ENCODE data around the gene PLSCR1. TPM values are rescaled to one million over a fixed set of nuclear protein-coding genes. Genes with fewer than 3 reads are reported as not detected.
A peak's percentile ranks its signal among the peaks of the same experiment; 100 is the strongest.
"Not testable (repeated sequence)": the region's sequence is repeated elsewhere in the genome, so short reads cannot be mapped to it uniquely, and the experiment has no call there.

The PLSCR1 gene
- total and polyA plus RNA-seq, 5 donors, result 20.8 to 66.9 (median 32.7) TPM

GRCh38 chr3:146498002-146498736, 46.2 kb downstream of the PLSCR1 start:
- no peaks in the 10 kb centered on the region for H3K9me3 ChIP-seq (ENCODE audit: control insufficient read depth, low read length)
- no peak for DNase-seq
- H3K4me3 ChIP-seq (ENCODE audit: low read length), result no peak overlapping the region
- 90% methylated on average over 13 of the region's 13 CpGs for WGBS
- ATAC-seq, result no peak
- H3K27me3 ChIP-seq (ENCODE audit: control insufficient read depth, insufficient read depth), result no peaks in the 10 kb centered on the region
- intact Hi-C loops (cut with DNase I), result no loop called here
- H3K4me1 ChIP-seq (ENCODE audit: control insufficient read depth, insufficient read depth, low read length), result no peaks in the 10 kb centered on the region
- no peak overlapping the region for H3K27ac ChIP-seq (ENCODE audit: low read length)

- H3K9me3 ChIP-seq (ENCODE audit: control insufficient read depth, low read length); H3K4me1 ChIP-seq (ENCODE audit: control insufficient read depth, insufficient read depth, low read length); intact Hi-C loops (cut with DNase I); H3K27ac ChIP-seq (ENCODE audit: low read length); H3K27me3 ChIP-seq (ENCODE audit: control insufficient read depth, insufficient read depth); ATAC-seq; H3K4me3 ChIP-seq (ENCODE audit: low read length): not testable (repeated sequence)
- peak in 2 of 3 donors; percentile 33 to 50 for DNase-seq
- WGBS, result 95% methylated on average over 28 of the region's 28 CpGs
Observed at GRCh38 chr3:146497145-146497843, 47.1 kb downstream of the PLSCR1 start.

- intact Hi-C loops (cut with DNase I), result no loop called here
- DNase-seq (no peak), ATAC-seq (peak; percentile 32 to 33)
- Histone ChIP-seq H3K9me3 (ENCODE audit: control insufficient read depth, low read length) (no peaks in the 10 kb centered on the region), H3K4me3 (ENCODE audit: low read length) (no peak overlapping the region), H3K27ac (ENCODE audit: low read length) (no peak overlapping the region), H3K4me1 (ENCODE audit: control insufficient read depth, insufficient read depth, low read length) (no peaks in the 10 kb centered on the region), H3K27me3 (ENCODE audit: control insufficient read depth, insufficient read depth) (no peaks in the 10 kb centered on the region)
- WGBS, result 61% methylated on average over 1 of the region's 1 CpG
Observed at GRCh38 chr3:146496726-146497125, 47.7 kb downstream of the PLSCR1 start.

- WGBS, result 51% methylated on average over 1 of the region's 1 CpG
- H3K9me3 ChIP-seq (ENCODE audit: control insufficient read depth, low read length), result no peaks in the 10 kb centered on the region
Observed at GRCh38 chr3:146496251-146496650, 48.2 kb downstream of the PLSCR1 start.

GRCh38 chr3:146493761-146494160, 50.6 kb downstream of the PLSCR1 start:
- Histone ChIP-seq H3K4me1 (ENCODE audit: control insufficient read depth, insufficient read depth, low read length) (no peaks in the 10 kb centered on the region), H3K4me3 (ENCODE audit: low read length) (no peak overlapping the region), H3K27ac (ENCODE audit: low read length) (no peak overlapping the region), H3K9me3 (ENCODE audit: control insufficient read depth, low read length) (no peaks in the 10 kb centered on the region), H3K27me3 (ENCODE audit: control insufficient read depth, insufficient read depth) (no peaks in the 10 kb centered on the region)
- intact Hi-C loops (cut with DNase I), result no loop called here
- DNase-seq (no peak), ATAC-seq (no peak)
- WGBS, result 86% methylated on average over 2 of the region's 2 CpGs

More at GRCh38 chr3:146496251-146496650, 48.2 kb downstream of the PLSCR1 start:
- ATAC-seq (no peak), DNase-seq (no peak)
- no peaks in the 10 kb centered on the region for H3K27me3 ChIP-seq (ENCODE audit: control insufficient read depth, insufficient read depth)
- intact Hi-C loops (cut with DNase I), result no loop called here
- no peaks in the 10 kb centered on the region for H3K4me1 ChIP-seq (ENCODE audit: control insufficient read depth, insufficient read depth, low read length)
- no peak overlapping the region for H3K4me3 ChIP-seq (ENCODE audit: low read length)
- H3K27ac ChIP-seq (ENCODE audit: low read length), result no peak overlapping the region

GRCh38 chr3:146493221-146493620, 51.2 kb downstream of the PLSCR1 start:
- no peak overlapping the region for H3K27ac ChIP-seq (ENCODE audit: low read length)
- no peaks in the 10 kb centered on the region for H3K27me3 ChIP-seq (ENCODE audit: control insufficient read depth, insufficient read depth)
- intact Hi-C loops (cut with DNase I), result no loop called here
- no peaks in the 10 kb centered on the region for H3K4me1 ChIP-seq (ENCODE audit: control insufficient read depth, insufficient read depth, low read length)
- no peak for DNase-seq
- no peak overlapping the region for H3K4me3 ChIP-seq (ENCODE audit: low read length)
- H3K9me3 ChIP-seq (ENCODE audit: control insufficient read depth, low read length), result no peaks in the 10 kb centered on the region
- WGBS, result 76% methylated on average over 2 of the region's 2 CpGs
- no peak for ATAC-seq

GRCh38 chr3:146491303-146491702, 53.1 kb downstream of the PLSCR1 start:
- WGBS, result 62% methylated on average over 2 of the region's 2 CpGs
- no peak for DNase-seq
- Histone ChIP-seq H3K9me3 (ENCODE audit: control insufficient read depth, low read length) (no peaks in the 10 kb centered on the region), H3K4me1 (ENCODE audit: control insufficient read depth, insufficient read depth, low read length) (no peaks in the 10 kb centered on the region), H3K27ac (ENCODE audit: low read length) (no peak overlapping the region), H3K27me3 (ENCODE audit: control insufficient read depth, insufficient read depth) (no peaks in the 10 kb centered on the region), H3K4me3 (ENCODE audit: low read length) (no peak overlapping the region)
- intact Hi-C loops (cut with DNase I), result no loop called here
- ATAC-seq, result no peak

- H3K27me3 ChIP-seq (ENCODE audit: control insufficient read depth, insufficient read depth), result no peaks in the 10 kb centered on the region
- H3K9me3 ChIP-seq (ENCODE audit: control insufficient read depth, low read length), result no peaks in the 10 kb centered on the region
- intact Hi-C loops (cut with DNase I), result no loop called here
- no peak for ATAC-seq
- H3K4me3 ChIP-seq (ENCODE audit: low read length), result no peak overlapping the region
- no peak overlapping the region for H3K27ac ChIP-seq (ENCODE audit: low read length)
- no peak for DNase-seq
- no peaks in the 10 kb centered on the region for H3K4me1 ChIP-seq (ENCODE audit: control insufficient read depth, insufficient read depth, low read length)
Observed at GRCh38 chr3:146485297-146485696, 59.1 kb downstream of the PLSCR1 start.

- ATAC-seq (peak in 1 of 2 donors; percentile 26), DNase-seq (no peak)
- intact Hi-C loops (cut with DNase I), result no loop called here
- no peak overlapping the region for H3K27ac ChIP-seq (ENCODE audit: low read length)
- WGBS, result 91% methylated on average over 6 of the region's 6 CpGs
- no peak overlapping the region for H3K4me3 ChIP-seq (ENCODE audit: low read length)
- H3K9me3 ChIP-seq (ENCODE audit: control insufficient read depth, low read length), result no peaks in the 10 kb centered on the region
- H3K4me1 ChIP-seq (ENCODE audit: control insufficient read depth, insufficient read depth, low read length), result peaks cover 2% of the 10 kb centered on the region
- H3K27me3 ChIP-seq (ENCODE audit: control insufficient read depth, insufficient read depth), result no peaks in the 10 kb centered on the region
Observed at GRCh38 chr3:146476094-146476740, 68.2 kb downstream of the PLSCR1 start.

GRCh38 chr3:146474976-146475375, 69.4 kb downstream of the PLSCR1 start:
- ATAC-seq, result not testable (repeated sequence)

GRCh38 chr3:146473726-146474125, 70.7 kb downstream of the PLSCR1 start:
- Histone ChIP-seq H3K4me1 (ENCODE audit: control insufficient read depth, insufficient read depth, low read length) (peaks cover 2% of the 10 kb centered on the region), H3K9me3 (ENCODE audit: control insufficient read depth, low read length) (no peaks in the 10 kb centered on the region), H3K4me3 (ENCODE audit: low read length) (no peak overlapping the region), H3K27me3 (ENCODE audit: control insufficient read depth, insufficient read depth) (no peaks in the 10 kb centered on the region), H3K27ac (ENCODE audit: low read length) (no peak overlapping the region)
- DNase-seq (no peak), ATAC-seq (no peak)
- 73% methylated on average over 2 of the region's 2 CpGs for WGBS
- intact Hi-C loops (cut with DNase I), result no loop called here

More at GRCh38 chr3:146474976-146475375, 69.4 kb downstream of the PLSCR1 start:
- DNase-seq; H3K27me3 ChIP-seq (ENCODE audit: control insufficient read depth, insufficient read depth); H3K4me1 ChIP-seq (ENCODE audit: control insufficient read depth, insufficient read depth, low read length); H3K9me3 ChIP-seq (ENCODE audit: control insufficient read depth, low read length); H3K4me3 ChIP-seq (ENCODE audit: low read length); H3K27ac ChIP-seq (ENCODE audit: low read length); intact Hi-C loops (cut with DNase I): not testable (repeated sequence)
- WGBS, result 89% methylated on average over 2 of the region's 2 CpGs
